HG02798 (cell line): ENCODE results near the gene COX17.

Experiments used
- ATAC-seq: cut with Tn5 transposase; IDR thresholded peaks from one replicate; pipeline ENCODE4 v1.9.1; 2021; ENCODE audit warnings: mild to moderate bottlenecking; ENCODE audit not compliant: unreplicated experiment, poor library complexity

COX17 gene

GRCh38 chr3:119626196-119626595 is 51.0 kb downstream of the COX17 start:
- no peak for ATAC-seq

- no peak for ATAC-seq
Observed at GRCh38 chr3:119625451-119626153, 51.6 kb downstream of the COX17 start.

DNA sequence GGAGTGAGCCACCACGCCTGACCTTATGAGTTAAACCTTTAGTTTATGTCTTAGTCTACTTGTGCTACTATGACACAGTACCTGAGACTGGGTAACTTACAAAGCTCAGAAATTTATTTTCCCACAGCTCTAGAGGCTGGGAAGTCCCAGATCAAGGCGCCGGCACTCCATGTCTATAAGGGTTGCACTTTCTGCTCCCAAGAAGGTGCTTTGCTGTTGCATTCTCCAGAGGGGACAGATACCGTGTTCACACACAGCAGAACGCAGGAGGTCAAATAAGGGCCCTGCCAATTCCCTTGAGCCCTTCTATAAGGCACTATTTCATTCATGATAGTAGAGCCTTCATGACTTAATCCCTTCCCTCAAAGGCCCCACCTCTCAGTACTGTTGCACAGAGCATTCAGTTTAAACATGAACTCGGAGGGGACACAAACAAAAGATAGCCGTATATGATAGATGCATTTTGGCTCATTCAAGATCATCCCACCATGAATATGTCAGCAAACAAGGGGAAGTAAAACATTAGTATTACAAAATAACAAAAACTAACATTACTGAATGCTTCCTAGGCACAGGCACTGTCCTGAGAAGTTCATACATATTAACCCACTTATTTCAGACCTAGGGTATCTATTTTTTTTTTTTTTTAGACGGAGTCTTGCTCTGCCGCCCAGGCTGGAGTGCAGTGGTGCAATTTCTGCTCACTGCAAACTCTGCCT is 53.0 kb downstream of the COX17 start:
- no peak for ATAC-seq

DNA sequence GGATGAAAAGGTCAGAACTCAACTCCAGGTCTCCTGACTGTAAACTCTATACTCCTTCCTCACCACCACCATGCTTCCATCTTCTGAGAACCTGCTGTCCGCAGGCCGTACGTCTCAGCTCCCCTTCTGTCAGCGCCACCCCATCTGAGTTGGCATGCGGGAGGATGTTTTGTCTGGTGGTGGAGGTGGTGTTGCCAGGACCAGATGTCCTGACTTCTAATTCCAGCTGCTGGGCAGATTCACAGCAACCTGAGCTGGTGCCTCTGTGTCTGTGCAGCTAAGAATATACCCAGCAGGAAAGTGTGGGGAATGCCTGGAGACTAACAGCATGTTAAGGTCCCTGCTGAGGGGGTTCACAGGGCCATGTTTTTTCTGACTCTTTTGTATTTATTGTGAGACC is 56.3 kb downstream of the COX17 start:
- ATAC-seq: no peak
